H9 (cell line): Measurements from ENCODE around the gene PSAPL1. TPM values are rescaled to one million over a fixed set of nuclear protein-coding genes. Genes with fewer than 3 reads are reported as not detected.

Experiments
- DNase-seq: peaks from one replicate; pipeline ENCODE4 v3.0.0-alpha.2; 2017
- H2AFZ ChIP-seq: one replicate; pipeline ENCODE4 v1.6.1; 2013; ENCODE audit warnings: mild to moderate bottlenecking, low read length, control low read depth, moderate library complexity
- H2AK5ac ChIP-seq: 2 replicates; pipeline ENCODE4 v1.6.1; 2013; ENCODE audit warnings: low read length, control low read depth, mixed read lengths; ENCODE audit not compliant: insufficient read length
- H2BK120ac ChIP-seq: one replicate; pipeline ENCODE4 v1.6.1; 2013; ENCODE audit warnings: low read depth, mild to moderate bottlenecking, low read length, control low read depth, inconsistent platforms; ENCODE audit not compliant: poor library complexity, severe bottlenecking
- H2BK12ac ChIP-seq: 2 replicates; pipeline ENCODE4 v1.6.1; 2013; ENCODE audit warnings: low read length, control low read depth, mixed read lengths, low read depth; ENCODE audit not compliant: insufficient read length
- H2BK15ac ChIP-seq: 2 replicates; pipeline ENCODE4 v1.6.1; 2013; ENCODE audit warnings: low read depth, low read length, control low read depth
- H2BK20ac ChIP-seq: one replicate; pipeline ENCODE4 v1.6.1; 2013; ENCODE audit warnings: low read depth, mild to moderate bottlenecking, low read length, control low read depth, inconsistent platforms; ENCODE audit not compliant: poor library complexity, severe bottlenecking
- H2BK5ac ChIP-seq: 2 replicates; pipeline ENCODE4 v1.6.1; 2013; ENCODE audit warnings: low read length, control low read depth, mixed read lengths; ENCODE audit not compliant: insufficient read length
- H3K14ac ChIP-seq: 2 replicates; pipeline ENCODE4 v1.6.1; 2013; ENCODE audit warnings: low read length, control low read depth; ENCODE audit not compliant: insufficient read depth
- H3K18ac ChIP-seq: 2 replicates; pipeline ENCODE4 v1.6.1; 2013; ENCODE audit warnings: low read depth, mild to moderate bottlenecking, mixed read lengths, low read length, control low read depth; ENCODE audit not compliant: insufficient read length
- H3K23ac ChIP-seq: 2 replicates; pipeline ENCODE4 v1.6.1; 2013; ENCODE audit warnings: low read length, control low read depth, mixed read lengths, low read depth; ENCODE audit not compliant: insufficient read length
- H3K23me2 ChIP-seq: 2 replicates; pipeline ENCODE4 v1.6.1; 2013; ENCODE audit warnings: low read depth, mild to moderate bottlenecking, mixed read lengths, low read length, control low read depth; ENCODE audit not compliant: insufficient read length, poor library complexity, severe bottlenecking
- H3K27ac ChIP-seq: 2 replicates; pipeline ENCODE4 v1.5.1; 2013; ENCODE audit warnings: low read length, control low read depth, mixed read lengths, low read depth; ENCODE audit not compliant: insufficient read length
- H3K27me3 ChIP-seq: 2 replicates; pipeline ENCODE4 v1.6.1; 2013; ENCODE audit warnings: low read length, control low read depth, inconsistent platforms; ENCODE audit not compliant: insufficient read depth
- H3K4ac ChIP-seq: 2 replicates; pipeline ENCODE4 v1.6.1; 2013; ENCODE audit warnings: low read depth, mild to moderate bottlenecking, control low read depth, inconsistent platforms, low read length, moderate library complexity
- H3K4me1 ChIP-seq: 2 replicates; pipeline ENCODE4 v1.6.1; 2013; ENCODE audit warnings: low read length, control low read depth, inconsistent platforms; ENCODE audit not compliant: insufficient read depth
- H3K4me2 ChIP-seq: 2 replicates; pipeline ENCODE4 v1.6.1; 2013; ENCODE audit warnings: low read length, control low read depth, mixed read lengths; ENCODE audit not compliant: insufficient read length, insufficient read depth
- H3K56ac ChIP-seq: 2 replicates; pipeline ENCODE4 v1.6.1; 2013; ENCODE audit warnings: low read depth, mild to moderate bottlenecking, mixed read lengths, low read length, control low read depth; ENCODE audit not compliant: insufficient read length
- H3K79me1 ChIP-seq: 2 replicates; pipeline ENCODE4 v1.6.1; 2013; ENCODE audit warnings: low read depth, mild to moderate bottlenecking, moderate library complexity, low read length, control low read depth, inconsistent platforms; ENCODE audit not compliant: insufficient read depth, poor library complexity, severe bottlenecking
- H3K79me2 ChIP-seq: 2 replicates; pipeline ENCODE4 v1.6.1; 2013; ENCODE audit warnings: low read length, control low read depth, inconsistent platforms; ENCODE audit not compliant: insufficient read depth
- H3K9ac ChIP-seq: 2 replicates; pipeline ENCODE4 v1.6.1; 2013; ENCODE audit warnings: low read length, control low read depth, mixed read lengths; ENCODE audit not compliant: insufficient read length; ENCODE audit errors: extremely low read depth
- H3K9me3 ChIP-seq: one replicate; pipeline ENCODE4 v1.6.1; 2013; ENCODE audit warnings: low read depth, low read length, inconsistent platforms; ENCODE audit not compliant: control insufficient read depth
- H3T11ph ChIP-seq: one replicate; pipeline ENCODE4 v1.6.1; 2013; ENCODE audit warnings: mild to moderate bottlenecking, low read length, control low read depth, inconsistent platforms
- H4K20me1 ChIP-seq: one replicate; pipeline ENCODE4 v1.6.1; 2013; ENCODE audit not compliant: control insufficient read depth, insufficient read length, insufficient read depth
- H4K5ac ChIP-seq: 2 replicates; pipeline ENCODE4 v1.6.1; 2013; ENCODE audit warnings: low read depth, mild to moderate bottlenecking, mixed read lengths, low read length, control low read depth; ENCODE audit not compliant: insufficient read length
- H4K8ac ChIP-seq: replicated peaks from 2 replicates; pipeline ENCODE4 v1.6.1; 2013; ENCODE audit warnings: low read length, control low read depth, mixed read lengths, low read depth; ENCODE audit not compliant: insufficient read length
- H4K91ac ChIP-seq: 2 replicates; pipeline ENCODE4 v1.6.1; 2013; ENCODE audit warnings: low read depth, mild to moderate bottlenecking, moderate library complexity, mixed read lengths, low read length, control low read depth; ENCODE audit not compliant: insufficient read length
- H3K27ac Mint-ChIP-seq, 3 experiments: 2 replicates in 2 of 3; 3 replicates in 1 of 3; pipeline ENCODE4 v1.8.0; 2020 to 2021; ENCODE audit warnings: mixed read lengths in 3 of 3, mild to moderate bottlenecking in 1 of 3, moderate library complexity in 1 of 3
- H3K27me3 Mint-ChIP-seq: 2 replicates; pipeline ENCODE4 v1.8.0; 2021; ENCODE audit warnings: low read depth, mild to moderate bottlenecking, moderate library complexity, mixed read lengths
- H3K36me3 Mint-ChIP-seq, 3 experiments: 2 replicates in 2 of 3; 3 replicates in 1 of 3; pipeline ENCODE4 v1.8.0; 2020 to 2021; ENCODE audit warnings: low read depth in 3 of 3, mixed read lengths in 3 of 3; ENCODE audit not compliant: insufficient read depth in 1 of 3
- H3K4me1 Mint-ChIP-seq, 2 experiments: 2 replicates each; pipeline ENCODE4 v1.8.0; 2020; ENCODE audit warnings: mixed read lengths in 2 of 2
- H3K4me3 Mint-ChIP-seq, 2 experiments: 2 replicates in 1 of 2; 3 replicates in 1 of 2; pipeline ENCODE4 v1.8.0; 2020 to 2021; ENCODE audit warnings: mild to moderate bottlenecking in 2 of 2, mixed read lengths in 2 of 2, moderate library complexity in 1 of 2
- H3K9me3 Mint-ChIP-seq, 2 experiments: 2 replicates in 1 of 2; 3 replicates in 1 of 2; pipeline ENCODE4 v1.8.0; 2020; ENCODE audit warnings: mild to moderate bottlenecking in 2 of 2, mixed read lengths in 2 of 2, moderate library complexity in 1 of 2
- CTCF ChIP-seq: fragments of 200-600 bp; sonication (generic); conservative IDR thresholded peaks from 3 replicates; pipeline ENCODE4 v1.8.0; 2021; ENCODE audit warnings: antibody characterized with exemption, mild to moderate bottlenecking
- WGBS: extraction: QIAGEN DNeasy Blood & Tissue Kit; methylation state at CpG from one replicate; pipeline ENCODE4 v1.1.7; 2013; ENCODE audit warnings: missing lambda C conversion rate, low lambda C conversion rate, mixed read lengths; ENCODE audit not compliant: insufficient read length; ENCODE audit errors: extremely low coverage; 5-methylcytosine and 5-hydroxymethylcytosine counted together
- total RNA-seq: library from RNA; stranded (reverse); gene quantifications from 2 replicates; pipeline ENCODE4 v1.2.1, GENCODE V29; 2021

Gene PSAPL1
- total RNA-seq, 1 experiment from 2014 or later, result 0.04 TPM

GRCh38 chr4:7383266-7383665 is 51.5 kb downstream of the PSAPL1 start:
- Histone ChIP-seq H2AFZ (no peak overlapping the region), H2BK120ac (no peak overlapping the region), H3K23me2 (no peaks in the 10 kb centered on the region), H4K8ac (no peak overlapping the region), H4K91ac (no peak overlapping the region), H3K56ac (no peak overlapping the region), H3K14ac (no peak overlapping the region), H2BK12ac (no peak overlapping the region), H3K79me2 (no peaks in the 10 kb centered on the region), H3K18ac (no peak overlapping the region), H3K9ac (no peak overlapping the region), H2BK20ac (no peak overlapping the region), H3K23ac (no peak overlapping the region), H2BK15ac (no peak overlapping the region), H3K27ac (no peak overlapping the region), H3T11ph (no peak overlapping the region), H2BK5ac (no peak overlapping the region), H3K9me3 (no peaks in the 10 kb centered on the region), H3K4ac (no peak overlapping the region), H4K5ac (no peak overlapping the region), H3K27me3 (no peaks in the 10 kb centered on the region), H4K20me1 (no peaks in the 10 kb centered on the region), H3K4me2 (no peak overlapping the region), H3K4me1 (no peaks in the 10 kb centered on the region), H2AK5ac (no peak overlapping the region), H3K79me1 (no peaks in the 10 kb centered on the region)
- Mint-ChIP-seq H3K36me3 (no peaks in the 10 kb centered on the region), H3K4me3 (no peak overlapping the region), H3K4me1 (0 out of 4 replicates have a peak, but pooled peaks cover 0 to 2% of the 10 kb centered on the region in 2 experiments), H3K9me3 (peaks cover 3 to 9% of the 10 kb centered on the region in 2 experiments; a peak in 3 of 5 replicates), H3K27me3 (peaks cover 3% of the 10 kb centered on the region), H3K27ac (no peak overlapping the region; a peak in 2 of 7 replicates)
- no peak for TF ChIP-seq CTCF
- WGBS, result no CpG with 5 or more reads among the region's 8 CpGs
- peak; percentile 22 for DNase-seq
